ENCODE data around the gene HARBI1. TPM values are rescaled to one million over a fixed set of nuclear protein-coding genes. Genes with fewer than 3 reads are reported as not detected.

Gene HARBI1
- polyA plus RNA-seq, 1 experiment = 3.6 TPM

DNA sequence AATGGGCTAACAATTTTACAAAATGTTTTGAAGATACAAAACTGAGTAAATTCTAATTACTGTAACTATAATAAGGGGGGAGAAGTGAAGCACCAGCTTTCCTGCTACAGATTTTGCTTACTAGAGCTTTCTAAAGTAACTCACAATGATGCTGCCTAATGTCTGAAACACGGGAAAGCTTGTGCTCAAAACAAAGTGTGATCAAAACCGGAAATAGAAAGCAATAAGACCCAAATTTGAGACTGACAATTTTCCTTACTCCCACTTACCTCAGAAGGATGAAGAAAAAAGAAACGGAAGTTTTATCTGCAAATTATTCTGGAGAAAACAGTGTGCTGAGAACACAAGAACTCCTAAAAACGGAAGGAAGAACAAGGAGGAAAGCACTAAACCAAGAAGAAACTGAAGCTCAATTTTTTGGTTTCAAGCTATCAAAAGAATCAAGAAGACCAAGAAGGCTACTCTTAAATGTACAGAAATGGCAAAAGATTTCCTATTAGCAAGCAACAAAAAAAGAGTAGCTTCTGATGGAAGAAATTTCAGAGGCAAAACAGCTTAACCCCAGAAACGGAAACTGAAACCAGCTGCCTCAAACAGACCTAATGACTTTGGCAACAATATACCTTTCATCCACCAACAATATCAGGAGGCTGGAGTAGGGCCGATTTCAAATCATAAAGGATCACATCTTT, 56.6 kb downstream of the HARBI1 start:
- POLR2A ChIA-PET = no interaction called here
- TF ChIP-seq, protein P1, sequence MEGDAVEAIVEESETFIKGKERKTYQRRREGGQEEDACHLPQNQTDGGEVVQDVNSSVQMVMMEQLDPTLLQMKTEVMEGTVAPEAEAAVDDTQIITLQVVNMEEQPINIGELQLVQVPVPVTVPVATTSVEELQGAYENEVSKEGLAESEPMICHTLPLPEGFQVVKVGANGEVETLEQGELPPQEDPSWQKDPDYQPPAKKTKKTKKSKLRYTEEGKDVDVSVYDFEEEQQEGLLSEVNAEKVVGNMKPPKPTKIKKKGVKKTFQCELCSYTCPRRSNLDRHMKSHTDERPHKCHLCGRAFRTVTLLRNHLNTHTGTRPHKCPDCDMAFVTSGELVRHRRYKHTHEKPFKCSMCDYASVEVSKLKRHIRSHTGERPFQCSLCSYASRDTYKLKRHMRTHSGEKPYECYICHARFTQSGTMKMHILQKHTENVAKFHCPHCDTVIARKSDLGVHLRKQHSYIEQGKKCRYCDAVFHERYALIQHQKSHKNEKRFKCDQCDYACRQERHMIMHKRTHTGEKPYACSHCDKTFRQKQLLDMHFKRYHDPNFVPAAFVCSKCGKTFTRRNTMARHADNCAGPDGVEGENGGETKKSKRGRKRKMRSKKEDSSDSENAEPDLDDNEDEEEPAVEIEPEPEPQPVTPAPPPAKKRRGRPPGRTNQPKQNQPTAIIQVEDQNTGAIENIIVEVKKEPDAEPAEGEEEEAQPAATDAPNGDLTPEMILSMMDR (IDR thresholded peaks at IDR 0.05; ENCODE audit: insufficient read depth, low read depth, low read length) = no peak
- Histone ChIP-seq H3K27me3 (ENCODE audit: control insufficient read depth, insufficient read depth, low read length) (no peaks in the 10 kb centered on the region), H3K4me3 (ENCODE audit: low read depth, low read length) (peak overlapping the region; percentile 16), H3K36me3 (ENCODE audit: control insufficient read depth, insufficient read depth, low read length) (no peaks in the 10 kb centered on the region)
- no peak for DNase-seq (ENCODE audit: low read depth)
- CTCF ChIA-PET = interaction anchor here (1.6 kb wide), 1 partner anchor 172 kb away, joined by 5 read pairs; no protein-coding TSS in a partner anchor

DNA sequence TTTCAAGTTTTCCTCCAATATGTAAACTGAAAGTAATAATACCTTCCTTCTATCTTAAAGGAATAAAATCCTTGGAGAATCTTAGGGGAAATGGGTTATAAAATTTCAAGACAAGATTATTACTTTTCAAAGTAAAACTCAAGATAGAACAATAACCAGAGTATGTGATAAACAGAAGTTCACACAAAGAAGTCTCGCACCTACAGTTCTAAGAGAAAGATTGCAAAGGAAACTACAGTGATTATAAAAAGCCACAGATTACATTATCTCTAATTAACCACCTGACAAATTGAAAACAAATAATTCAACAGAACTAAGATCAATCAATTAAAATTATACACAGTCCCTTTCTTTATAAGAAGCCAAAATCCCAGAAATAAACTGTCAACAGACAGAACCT, 57.2 kb downstream of the HARBI1 start:
- ChIA-PET POLR2A (no interaction called here), CTCF (interaction anchor here (0.7 to 1.6 kb wide), 2 partner anchors 171 to 223 kb away, joined by 3 to 5 read pairs; no protein-coding TSS in a partner anchor)
- H3K36me3 ChIP-seq (ENCODE audit: control insufficient read depth, insufficient read depth, low read length) = no peaks in the 10 kb centered on the region
- no peak overlapping the region for H3K4me3 ChIP-seq (ENCODE audit: low read depth, low read length)
- TF ChIP-seq, protein P1 (IDR thresholded peaks at IDR 0.05; ENCODE audit: insufficient read depth, low read depth, low read length) = no peak
- no peak for DNase-seq (ENCODE audit: low read depth)
- no peaks in the 10 kb centered on the region for H3K27me3 ChIP-seq (ENCODE audit: control insufficient read depth, insufficient read depth, low read length)

DNA sequence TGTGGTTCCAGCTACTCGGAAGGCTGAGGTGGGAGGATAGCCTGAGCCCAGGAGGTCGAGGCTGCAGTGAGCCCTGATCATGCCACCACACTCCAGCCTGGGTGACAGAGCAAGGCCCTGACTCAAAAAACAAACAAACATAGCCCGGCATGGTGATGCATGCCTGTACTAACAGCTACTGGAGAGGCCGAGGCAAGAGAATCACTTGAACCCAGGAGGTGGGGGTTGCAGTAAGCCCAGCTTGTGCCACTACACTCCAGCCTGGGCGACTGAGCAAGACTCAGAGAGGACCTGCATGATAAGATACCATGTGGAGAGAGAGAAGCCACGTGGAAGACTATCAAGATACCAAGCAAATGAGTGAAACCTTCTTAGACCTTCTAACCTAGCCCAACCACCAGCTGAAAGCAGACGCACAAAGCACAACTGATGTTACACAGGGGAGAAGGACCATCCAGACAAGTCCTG, 59.3 kb downstream of the HARBI1 start:
- no peak for DNase-seq (ENCODE audit: low read depth)
- TF ChIP-seq, protein P1 (IDR thresholded peaks at IDR 0.05; ENCODE audit: insufficient read depth, low read depth, low read length) = no peak
- ChIA-PET CTCF (no interaction called here), POLR2A (no interaction called here)
- H3K4me3 ChIP-seq (ENCODE audit: low read depth, low read length) = no peak overlapping the region
- no peaks in the 10 kb centered on the region for H3K27me3 ChIP-seq (ENCODE audit: control insufficient read depth, insufficient read depth, low read length)
- no peaks in the 10 kb centered on the region for H3K36me3 ChIP-seq (ENCODE audit: control insufficient read depth, insufficient read depth, low read length)

DNA sequence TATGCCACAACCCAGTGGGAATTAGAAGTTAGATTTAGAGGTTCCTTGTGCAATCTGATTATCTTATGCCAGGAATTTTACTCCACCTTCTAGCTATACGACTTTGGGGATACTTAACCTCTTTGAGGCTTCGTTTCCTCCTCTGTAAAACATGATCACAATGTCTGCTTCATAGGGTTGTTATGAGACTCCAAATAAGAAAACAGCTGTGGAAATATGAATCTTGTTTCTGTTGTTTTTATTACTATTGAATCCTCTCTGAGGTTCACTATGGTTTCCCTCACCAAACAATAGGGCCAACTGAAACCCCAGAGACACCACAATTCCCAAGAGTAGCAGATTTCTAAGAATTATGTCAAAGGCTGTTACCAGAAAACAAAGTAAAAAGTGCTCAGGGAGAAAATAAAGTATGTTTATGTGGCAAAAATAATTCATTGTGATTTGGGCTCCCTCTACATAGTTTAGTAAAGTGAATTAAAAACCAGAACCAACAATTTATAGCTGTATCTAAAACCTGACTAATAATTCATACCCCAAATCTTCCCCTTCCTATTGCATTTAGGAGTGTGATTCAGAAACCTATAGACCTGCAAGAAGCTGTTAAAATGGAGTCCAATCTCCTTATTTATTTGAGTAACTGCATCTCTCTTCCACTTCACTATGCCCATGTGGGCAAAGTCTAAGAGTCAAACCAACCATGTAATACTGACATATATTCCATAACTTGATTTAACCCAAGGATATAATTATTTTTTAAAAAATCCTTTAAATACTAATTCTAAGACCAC, 61.6 kb downstream of the HARBI1 start:
- no peak for DNase-seq (ENCODE audit: low read depth)
- Histone ChIP-seq H3K4me3 (ENCODE audit: low read depth, low read length) (no peak overlapping the region), H3K36me3 (ENCODE audit: control insufficient read depth, insufficient read depth, low read length) (no peaks in the 10 kb centered on the region), H3K27me3 (ENCODE audit: control insufficient read depth, insufficient read depth, low read length) (no peaks in the 10 kb centered on the region)
- ChIA-PET CTCF (interaction anchor here (1.2 to 2.3 kb wide), 5 partner anchors 26 to 166 kb away, joined by 3 to 9 read pairs (median 5); partner anchors contain the start of genes ATG13, CHRM4 and HARBI1), POLR2A (no interaction called here)
- TF ChIP-seq, protein P1 (IDR thresholded peaks at IDR 0.05; ENCODE audit: insufficient read depth, low read depth, low read length) = no peak

Measured in BJ (cell line).